Stimulated activated naive CD8-positive, alpha-beta T cell treated with anti-CD3 and anti-CD28 coated beads, Interleukin-15, amount 100 ng/mL, for 72 hours (primary cell): ENCODE results near the gene ACAN.

Experiments
- ATAC-seq: fragments of 150-1000 bp; cut with Tn5 transposase; 2 replicates; pipeline ENCODE4 v1.10.0; 2021; ENCODE audit warnings: mild to moderate bottlenecking, moderate library complexity
- DNase-seq, 2 donors: peaks; one replicate each; pipeline ENCODE4 v3.0.0; 2021 to 2022
- H3K27ac Mint-ChIP-seq, 2 donors: one replicate each; pipeline ENCODE4 v1.8.0; 2022; ENCODE audit warnings: mild to moderate bottlenecking in 2 of 2, mixed read lengths in 2 of 2, moderate library complexity in 2 of 2
- H3K27me3 Mint-ChIP-seq: one replicate; pipeline ENCODE4 v1.8.0; 2022; ENCODE audit warnings: mixed read lengths
- H3K4me1 Mint-ChIP-seq: one replicate; pipeline ENCODE4 v1.8.0; 2022; ENCODE audit warnings: mild to moderate bottlenecking, mixed read lengths
- H3K4me3 Mint-ChIP-seq, 2 donors: one replicate each; pipeline ENCODE4 v1.8.0; 2022; ENCODE audit warnings: mild to moderate bottlenecking in 2 of 2, mixed read lengths in 2 of 2, moderate library complexity in 1 of 2
- H3K9me3 Mint-ChIP-seq, 2 donors: one replicate each; pipeline ENCODE4 v1.8.0; 2022; ENCODE audit warnings: mixed read lengths in 2 of 2

ACAN gene

DNA sequence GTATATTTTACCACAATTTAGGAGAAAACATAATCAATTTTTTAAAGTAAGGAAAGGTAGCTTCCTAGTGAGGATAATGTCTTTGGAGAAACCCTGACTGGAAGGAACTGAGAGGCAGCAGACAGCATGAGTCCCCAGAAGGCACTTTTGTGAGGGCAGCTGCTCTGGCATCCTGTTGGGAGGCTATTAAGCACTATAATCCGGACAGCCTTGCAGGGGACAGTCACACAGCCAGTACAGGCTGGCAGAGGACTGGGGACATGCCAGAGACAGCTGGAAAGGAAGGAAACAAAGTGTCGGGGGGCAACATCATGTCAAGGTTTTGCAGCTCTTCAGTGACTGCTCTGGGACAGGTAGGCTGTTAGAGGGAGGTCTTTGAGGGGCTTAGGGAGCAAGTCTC, 15.7 kb downstream of the ACAN start:
- H3K9me3 Mint-ChIP-seq = no peaks in the 10 kb centered on the region
- no peaks in the 10 kb centered on the region for H3K4me1 Mint-ChIP-seq
- DNase-seq (no peak), ATAC-seq (no peak)
- no peak overlapping the region for H3K4me3 Mint-ChIP-seq
- peak overlapping the region in 1 of 2 donors; percentile 34 for H3K27ac Mint-ChIP-seq
- peaks cover 15% of the 10 kb centered on the region for H3K27me3 Mint-ChIP-seq

DNA sequence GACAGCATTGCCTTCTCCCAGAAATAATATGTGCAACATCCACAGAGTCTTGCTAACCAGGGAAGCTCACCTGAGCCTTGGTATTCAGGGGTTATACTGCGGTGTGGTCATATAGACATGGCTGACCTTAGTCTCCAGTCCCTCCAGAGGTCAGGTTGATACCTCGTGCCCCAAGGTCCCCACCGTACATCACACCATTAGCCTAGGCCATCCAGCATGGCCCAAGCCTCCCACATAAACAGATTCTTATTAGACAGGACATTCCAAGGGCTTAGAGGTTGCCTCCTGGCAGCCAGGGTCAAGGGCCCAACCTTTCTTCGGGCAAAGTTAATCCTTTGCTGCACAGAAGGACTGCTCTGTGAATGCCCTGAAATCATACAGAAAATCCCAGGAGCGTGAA, 18.8 kb downstream of the ACAN start:
- H3K9me3 Mint-ChIP-seq = no peaks in the 10 kb centered on the region
- ATAC-seq = no peak
- H3K27me3 Mint-ChIP-seq = peaks cover 10% of the 10 kb centered on the region
- H3K4me1 Mint-ChIP-seq = no peaks in the 10 kb centered on the region
- H3K4me3 Mint-ChIP-seq = no peak overlapping the region
- no peak for DNase-seq
- H3K27ac Mint-ChIP-seq = no peak overlapping the region

DNA sequence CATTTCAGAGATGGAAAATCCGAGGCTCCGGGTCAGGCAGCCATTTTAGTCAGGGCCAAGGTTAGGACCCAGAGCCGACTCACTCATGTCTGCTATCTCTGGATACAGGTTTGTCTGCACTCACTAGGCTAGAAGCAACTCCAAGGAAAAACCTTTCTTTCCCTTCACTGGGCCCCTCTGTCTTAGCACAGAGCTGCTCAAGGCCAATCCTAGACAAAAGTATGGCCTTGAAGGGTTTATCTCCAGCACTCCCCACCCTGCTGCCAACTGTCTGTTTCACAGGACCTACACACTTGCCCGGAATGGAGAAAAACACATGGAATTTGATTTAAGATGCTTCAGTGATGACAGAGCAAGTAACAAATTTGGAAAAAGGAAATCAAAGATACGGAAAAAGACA, 25.6 kb downstream of the ACAN start:
- Mint-ChIP-seq H3K4me1 (peaks cover 1% of the 10 kb centered on the region), H3K9me3 (no peaks in the 10 kb centered on the region), H3K27ac (no peak overlapping the region), H3K27me3 (no peaks in the 10 kb centered on the region), H3K4me3 (no peak overlapping the region)
- ATAC-seq (no peak), DNase-seq (no peak)

DNA sequence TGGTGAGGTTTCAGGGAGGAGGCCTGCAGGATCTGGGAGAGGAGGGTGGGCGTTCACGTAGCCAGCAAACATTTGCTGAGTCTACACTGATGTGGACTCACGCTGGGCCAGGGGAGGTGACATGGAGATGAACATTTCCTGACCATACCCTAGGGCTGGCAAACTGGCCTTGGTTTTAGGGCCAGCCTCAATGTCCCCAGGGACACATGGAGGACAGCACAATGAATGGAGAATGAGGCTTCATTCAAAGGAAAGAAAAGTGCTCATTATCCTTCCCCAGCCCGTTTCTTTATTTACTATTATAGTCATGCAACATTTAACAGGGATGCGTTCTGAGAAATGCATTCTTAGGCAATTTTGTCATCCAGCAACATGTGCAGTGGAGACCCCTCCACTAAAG, 26.8 kb downstream of the ACAN start:
- H3K9me3 Mint-ChIP-seq = no peaks in the 10 kb centered on the region
- no peak overlapping the region for H3K27ac Mint-ChIP-seq
- ATAC-seq (no peak), DNase-seq (no peak)
- no peak overlapping the region for H3K4me3 Mint-ChIP-seq
- no peaks in the 10 kb centered on the region for H3K27me3 Mint-ChIP-seq
- H3K4me1 Mint-ChIP-seq = peaks cover 9% of the 10 kb centered on the region

DNA sequence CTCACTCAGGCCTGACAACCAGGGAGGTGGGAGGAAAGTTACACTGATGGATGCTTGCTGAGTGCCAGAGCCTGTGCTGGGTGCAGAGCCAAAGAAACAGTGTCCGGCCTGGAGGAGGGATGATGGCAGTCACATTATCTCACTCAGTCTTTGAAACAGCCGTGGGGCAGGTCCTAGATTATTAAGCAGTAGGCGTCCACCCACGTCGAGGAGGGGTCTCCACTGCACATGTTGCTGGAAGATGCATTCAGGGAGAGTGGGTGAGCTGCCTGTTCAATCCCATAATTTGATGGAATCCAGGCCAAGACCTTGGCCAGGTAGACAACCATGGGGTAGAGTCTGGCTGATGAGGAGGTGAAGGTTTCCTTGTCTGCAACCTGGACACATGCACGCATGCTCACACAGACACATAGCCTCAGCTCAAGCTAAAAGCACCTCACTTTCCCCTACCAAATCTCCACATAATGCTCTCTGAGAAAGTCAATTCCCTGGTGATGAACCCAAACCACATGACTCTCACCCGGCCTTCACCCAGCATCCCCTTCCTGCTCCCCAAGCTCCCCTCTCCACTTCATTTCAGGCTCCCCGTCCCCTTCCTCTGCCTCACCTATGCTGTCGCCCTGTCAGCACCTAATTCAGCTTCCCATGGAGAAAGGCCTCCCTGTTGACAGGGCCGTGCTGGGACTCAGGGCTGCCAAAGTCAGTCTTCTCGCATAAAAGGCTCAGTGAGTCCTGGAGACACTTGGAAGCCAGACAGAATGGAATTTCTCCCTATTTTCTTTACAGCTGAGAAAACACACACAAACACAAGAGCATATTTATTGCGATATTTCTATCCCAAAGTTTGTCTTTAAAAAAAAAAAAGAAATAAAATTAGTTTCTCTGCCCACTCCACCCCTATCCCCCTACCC, 29.8 kb downstream of the ACAN start:
- H3K4me1 Mint-ChIP-seq = peaks cover 9% of the 10 kb centered on the region
- no peak overlapping the region for H3K27ac Mint-ChIP-seq
- no peaks in the 10 kb centered on the region for H3K9me3 Mint-ChIP-seq
- peaks cover 3% of the 10 kb centered on the region for H3K27me3 Mint-ChIP-seq
- DNase-seq (no peak), ATAC-seq (no peak)
- H3K4me3 Mint-ChIP-seq = no peak overlapping the region

DNA sequence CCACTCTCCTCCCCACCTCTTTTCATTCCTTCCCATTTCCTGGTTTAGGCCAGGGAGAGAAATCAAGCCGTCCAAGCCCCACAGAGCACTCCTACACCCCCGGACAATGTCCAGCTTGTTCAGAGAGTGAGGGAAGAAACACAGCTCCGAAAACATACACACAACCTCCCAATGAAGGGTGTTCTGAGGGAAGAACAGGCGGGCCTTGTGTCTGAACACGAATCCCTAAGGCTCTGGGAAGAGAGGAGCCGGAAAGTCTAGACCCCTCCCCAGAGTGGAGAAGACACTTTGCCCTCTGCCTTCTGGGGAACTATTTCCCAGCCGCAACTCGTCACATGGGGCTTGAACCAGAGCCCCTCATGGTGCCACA, 30.5 kb downstream of the ACAN start:
- Mint-ChIP-seq H3K9me3 (no peaks in the 10 kb centered on the region), H3K4me1 (peaks cover 9% of the 10 kb centered on the region), H3K27me3 (peaks cover 9% of the 10 kb centered on the region), H3K4me3 (no peak overlapping the region), H3K27ac (no peak overlapping the region)
- ATAC-seq (no peak), DNase-seq (no peak)

DNA sequence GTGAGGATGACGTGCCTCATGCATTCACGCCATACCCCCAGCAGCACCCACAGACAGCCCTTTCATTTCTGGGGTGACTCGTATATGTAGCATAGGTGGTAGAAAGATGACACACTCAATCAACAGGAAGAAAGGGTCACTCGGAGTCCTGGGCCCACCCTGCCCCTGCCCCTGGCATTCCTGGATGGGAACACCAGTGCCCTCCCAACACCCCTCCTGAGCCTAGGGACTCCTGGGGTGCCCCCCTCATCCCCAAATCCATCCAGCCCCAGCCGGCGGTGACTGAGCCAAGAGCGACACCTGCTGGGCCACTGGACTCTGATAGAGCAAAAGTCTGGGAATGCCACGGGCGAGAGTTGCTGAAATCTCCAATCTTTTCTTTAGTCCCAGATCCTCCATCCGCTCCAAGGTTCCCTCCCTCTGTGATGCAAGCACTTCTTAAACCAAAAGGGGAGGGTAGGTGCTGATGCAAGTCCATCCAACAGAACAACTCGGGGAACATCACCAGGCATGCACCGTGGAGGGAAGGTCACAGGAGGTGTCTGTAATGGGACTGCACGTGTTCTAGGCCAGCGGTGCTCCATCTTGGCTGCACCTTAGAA, 31.1 kb downstream of the ACAN start:
- Mint-ChIP-seq H3K27me3 (peaks cover 15% of the 10 kb centered on the region), H3K27ac (no peak overlapping the region), H3K4me3 (no peak overlapping the region), H3K9me3 (no peaks in the 10 kb centered on the region), H3K4me1 (peaks cover 9% of the 10 kb centered on the region)
- ATAC-seq (peak; percentile 81), DNase-seq (peak in 1 of 2 donors; percentile 20)

DNA sequence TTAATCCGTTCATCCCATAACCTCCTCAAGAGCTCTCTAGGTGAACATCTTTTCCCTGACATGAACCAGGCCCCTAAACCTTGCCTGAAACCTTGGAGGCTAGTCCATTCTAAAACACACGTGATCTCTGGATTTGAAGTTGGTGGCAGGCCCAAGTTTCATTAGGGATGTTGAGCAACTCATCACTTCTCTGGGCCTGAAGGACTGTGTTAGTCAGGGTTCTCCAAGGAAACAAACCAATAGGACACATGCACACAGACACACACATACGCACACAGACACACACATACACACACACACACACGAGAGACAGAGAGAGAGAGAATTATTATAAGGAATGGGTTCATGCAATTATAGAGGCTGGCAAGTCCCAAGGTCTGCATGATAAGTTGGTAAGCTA, 31.9 kb downstream of the ACAN start:
- DNase-seq = no peak
- ATAC-seq = no peak
- Mint-ChIP-seq H3K4me3 (no peak overlapping the region), H3K4me1 (peaks cover 9% of the 10 kb centered on the region), H3K27me3 (peaks cover 19% of the 10 kb centered on the region), H3K9me3 (no peaks in the 10 kb centered on the region), H3K27ac (peak overlapping the region in 1 of 2 donors; percentile 76)

DNA sequence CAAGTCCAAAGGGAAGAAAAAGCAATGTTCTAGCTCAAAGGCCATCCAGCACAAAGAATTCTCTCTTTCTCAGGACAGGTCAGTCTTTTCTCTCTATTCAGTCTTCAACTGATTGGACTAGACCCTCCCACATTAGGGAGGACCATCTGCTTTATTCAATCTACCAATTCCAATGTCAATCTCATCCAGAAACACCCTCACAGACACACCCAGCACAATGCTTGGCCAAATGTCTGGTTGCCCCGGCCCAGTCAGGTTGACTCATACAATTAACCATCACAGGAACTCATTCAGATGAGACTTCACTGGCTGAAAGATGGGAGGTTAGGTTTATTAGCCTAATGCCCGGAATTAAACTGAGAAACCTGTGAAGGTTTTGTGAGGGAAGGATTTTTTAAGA, 32.4 kb downstream of the ACAN start:
- no peak overlapping the region for H3K27ac Mint-ChIP-seq
- ATAC-seq (no peak), DNase-seq (no peak)
- peaks cover 19% of the 10 kb centered on the region for H3K27me3 Mint-ChIP-seq
- H3K9me3 Mint-ChIP-seq = no peaks in the 10 kb centered on the region
- H3K4me3 Mint-ChIP-seq = no peak overlapping the region
- peaks cover 9% of the 10 kb centered on the region for H3K4me1 Mint-ChIP-seq

DNA sequence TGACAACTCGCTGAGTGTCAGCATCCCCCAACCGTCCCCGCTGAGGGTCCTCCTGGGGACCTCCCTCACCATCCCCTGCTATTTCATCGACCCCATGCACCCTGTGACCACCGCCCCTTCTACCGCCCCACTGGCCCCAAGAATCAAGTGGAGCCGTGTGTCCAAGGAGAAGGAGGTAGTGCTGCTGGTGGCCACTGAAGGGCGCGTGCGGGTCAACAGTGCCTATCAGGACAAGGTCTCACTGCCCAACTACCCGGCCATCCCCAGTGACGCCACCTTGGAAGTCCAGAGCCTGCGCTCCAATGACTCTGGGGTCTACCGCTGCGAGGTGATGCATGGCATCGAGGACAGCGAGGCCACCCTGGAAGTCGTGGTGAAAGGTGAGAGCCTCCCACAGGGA, 35.4 kb downstream of the ACAN start:
- Mint-ChIP-seq H3K4me1 (peaks cover 14% of the 10 kb centered on the region), H3K27ac (peak overlapping the region in 1 of 2 donors; percentile 67), H3K4me3 (no peak overlapping the region), H3K27me3 (peaks cover 19% of the 10 kb centered on the region), H3K9me3 (no peaks in the 10 kb centered on the region)
- ATAC-seq = peak; percentile 10
- DNase-seq = no peak

DNA sequence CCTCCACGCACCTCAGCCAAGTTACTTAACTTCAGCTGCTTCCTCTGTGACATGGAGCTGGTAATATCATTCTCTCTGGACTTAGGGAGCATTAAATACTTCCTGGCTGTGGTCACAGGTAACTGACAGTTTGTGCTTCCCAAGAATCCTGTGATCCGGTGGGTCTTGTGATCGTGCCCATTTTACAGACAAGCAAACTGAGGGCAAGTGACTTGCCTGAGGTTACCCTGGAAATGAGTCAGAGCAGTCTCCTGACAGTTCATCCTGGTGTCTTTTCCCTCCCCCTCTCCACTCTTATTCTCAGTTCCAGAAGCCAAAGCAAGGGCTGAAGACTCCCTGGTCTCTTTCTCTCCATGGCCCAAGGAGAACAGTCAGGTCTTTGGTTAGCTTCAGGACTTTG, 35.9 kb downstream of the ACAN start:
- H3K4me3 Mint-ChIP-seq = no peak overlapping the region
- H3K9me3 Mint-ChIP-seq = no peaks in the 10 kb centered on the region
- peaks cover 19% of the 10 kb centered on the region for H3K27me3 Mint-ChIP-seq
- no peak for DNase-seq
- no peak overlapping the region for H3K27ac Mint-ChIP-seq
- no peak for ATAC-seq
- peaks cover 10% of the 10 kb centered on the region for H3K4me1 Mint-ChIP-seq

DNA sequence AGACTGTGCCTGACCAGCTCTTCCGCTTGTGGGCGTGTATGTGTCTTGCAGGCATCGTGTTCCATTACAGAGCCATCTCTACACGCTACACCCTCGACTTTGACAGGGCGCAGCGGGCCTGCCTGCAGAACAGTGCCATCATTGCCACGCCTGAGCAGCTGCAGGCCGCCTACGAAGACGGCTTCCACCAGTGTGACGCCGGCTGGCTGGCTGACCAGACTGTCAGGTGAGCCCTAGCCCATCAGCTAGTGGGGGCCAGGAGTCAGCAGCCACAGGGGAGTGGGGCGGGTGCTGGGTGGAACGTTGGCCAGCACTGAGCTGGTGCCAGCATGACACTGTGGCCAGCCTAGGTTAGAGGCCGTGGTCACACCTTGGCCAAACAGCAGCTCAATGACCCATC, 36.7 kb downstream of the ACAN start:
- Mint-ChIP-seq H3K9me3 (no peaks in the 10 kb centered on the region), H3K27me3 (peaks cover 19% of the 10 kb centered on the region), H3K4me3 (no peak overlapping the region), H3K4me1 (peaks cover 14% of the 10 kb centered on the region), H3K27ac (no peak overlapping the region)
- DNase-seq (no peak), ATAC-seq (no peak)

DNA sequence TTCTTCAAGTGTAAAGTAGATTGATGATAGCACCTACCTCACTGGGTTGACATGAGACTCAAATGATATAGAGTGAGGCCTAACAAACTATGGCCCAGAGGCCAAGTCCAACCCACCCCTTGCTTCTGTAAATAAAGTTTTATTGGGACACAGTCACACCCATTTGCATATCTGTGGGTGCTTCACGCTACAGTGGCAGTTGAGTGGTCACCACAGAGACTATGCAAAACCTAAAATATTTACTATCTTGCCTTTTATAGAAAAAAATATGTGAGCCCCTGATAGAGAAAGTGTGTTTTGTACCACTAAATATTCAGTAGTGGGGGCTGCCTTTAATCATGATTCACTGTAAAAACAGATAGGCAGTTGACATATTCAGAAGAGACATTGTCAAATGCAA, 38.0 kb downstream of the ACAN start:
- Mint-ChIP-seq H3K9me3 (no peaks in the 10 kb centered on the region), H3K27ac (no peak overlapping the region), H3K27me3 (peaks cover 19% of the 10 kb centered on the region), H3K4me1 (peaks cover 26% of the 10 kb centered on the region), H3K4me3 (no peak overlapping the region)
- ATAC-seq (no peak), DNase-seq (no peak)

DNA sequence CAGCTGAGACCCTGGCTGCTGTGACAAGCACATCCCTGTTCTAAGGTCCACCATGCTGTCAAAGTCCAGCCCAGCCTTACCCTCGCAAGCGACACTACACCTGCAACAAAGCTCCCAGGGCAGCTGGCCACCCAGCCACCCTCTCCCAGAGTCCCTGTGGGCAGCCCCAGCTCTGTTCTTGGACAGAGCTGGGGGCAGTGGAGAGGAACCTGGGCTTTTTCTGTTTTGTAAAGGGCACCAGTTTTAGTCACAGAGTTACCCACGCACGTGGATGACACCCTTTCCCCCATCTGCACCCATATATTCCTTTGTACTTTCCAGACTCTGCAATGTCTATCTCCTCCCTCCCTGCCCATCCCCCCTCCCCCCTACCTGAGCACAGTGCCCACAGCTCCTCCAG, 38.9 kb downstream of the ACAN start:
- Mint-ChIP-seq H3K4me1 (peaks cover 26% of the 10 kb centered on the region), H3K9me3 (no peaks in the 10 kb centered on the region), H3K27me3 (peaks cover 19% of the 10 kb centered on the region), H3K27ac (peak overlapping the region in 1 of 2 donors; percentile 52), H3K4me3 (no peak overlapping the region)
- no peak for ATAC-seq
- DNase-seq = no peak

DNA sequence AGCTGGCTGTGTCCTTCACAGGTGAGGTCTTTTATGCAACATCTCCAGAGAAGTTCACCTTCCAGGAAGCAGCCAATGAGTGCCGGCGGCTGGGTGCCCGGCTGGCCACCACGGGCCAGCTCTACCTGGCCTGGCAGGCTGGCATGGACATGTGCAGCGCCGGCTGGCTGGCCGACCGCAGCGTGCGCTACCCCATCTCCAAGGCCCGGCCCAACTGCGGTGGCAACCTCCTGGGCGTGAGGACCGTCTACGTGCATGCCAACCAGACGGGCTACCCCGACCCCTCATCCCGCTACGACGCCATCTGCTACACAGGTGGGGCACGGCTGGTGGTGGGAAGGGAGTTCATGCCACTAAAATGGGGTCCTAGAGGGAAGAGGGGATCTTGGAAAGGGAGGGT, 40.1 kb downstream of the ACAN start:
- Mint-ChIP-seq H3K27me3 (peaks cover 14% of the 10 kb centered on the region), H3K9me3 (no peaks in the 10 kb centered on the region), H3K4me1 (peaks cover 26% of the 10 kb centered on the region), H3K27ac (no peak overlapping the region), H3K4me3 (no peak overlapping the region)
- ATAC-seq (no peak), DNase-seq (no peak)

DNA sequence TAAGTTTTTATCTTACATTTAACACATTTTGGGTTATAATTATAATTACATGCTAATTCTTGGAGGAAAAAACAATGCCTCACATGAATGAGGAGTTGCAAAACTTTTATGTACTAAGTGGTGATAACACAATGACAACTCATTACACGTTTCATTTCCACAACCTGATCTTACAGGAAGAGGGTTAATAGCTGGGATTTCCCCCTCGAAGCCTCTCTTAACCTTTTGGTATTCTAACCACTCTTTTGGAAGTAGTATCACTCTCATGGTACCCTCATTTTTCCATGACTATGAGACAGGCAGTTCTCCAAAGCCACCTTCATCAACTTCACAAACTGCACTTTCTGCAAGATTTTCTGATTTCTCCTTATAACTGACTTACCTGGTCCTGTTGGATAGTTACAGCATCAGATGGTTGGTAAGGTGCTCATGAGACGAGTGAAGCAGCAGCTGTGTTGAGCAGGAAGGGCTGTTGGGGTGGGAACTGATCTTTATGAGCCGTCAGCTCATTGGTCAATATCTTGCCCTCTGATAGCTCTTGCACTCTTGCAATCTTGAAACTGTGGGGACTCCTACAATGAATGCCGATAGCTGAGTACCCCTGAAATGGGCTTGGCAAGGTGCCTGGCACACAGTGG, 41.6 kb downstream of the ACAN start:
- ATAC-seq = peak; percentile 86
- peak overlapping the region in 1 of 2 donors; percentile 58 for H3K4me3 Mint-ChIP-seq
- H3K27ac Mint-ChIP-seq = peak overlapping the region in 1 of 2 donors; percentile 80
- peaks cover 26% of the 10 kb centered on the region for H3K4me1 Mint-ChIP-seq
- no peaks in the 10 kb centered on the region for H3K9me3 Mint-ChIP-seq
- DNase-seq = peak in 1 of 2 donors; percentile 35
- peaks cover 14% of the 10 kb centered on the region for H3K27me3 Mint-ChIP-seq
